ENCODE measurements around the gene IL6ST. TPM values are rescaled to one million over a fixed set of nuclear protein-coding genes. Genes with fewer than 3 reads are reported as not detected.
A peak's percentile ranks its signal among the peaks of the same experiment; 100 is the strongest.

Gene IL6ST
- total and polyA plus RNA-seq, 10 of the 15 experiments (the other 5 are each of a cell fraction or from before 2014, with no cell fraction given): 1.5 to 139 (median 13.0) TPM

GRCh38 chr5:55903121-55903701 lies 91.6 kb downstream of the IL6ST start (continued):
- TF ChIP-seq ZNF687 (IDR thresholded peaks at IDR 0.05) (peak; percentile 36), SMC3 (IDR thresholded peaks at IDR 0.05; ENCODE audit: borderline replicate concordance, low read length) (no peak), JUNB (IDR thresholded peaks at IDR 0.05) (peak; percentile 66; the same call in 1 of the 2 replicates), CHD1 (IDR thresholded peaks at IDR 0.05; ENCODE audit: low read depth, low read length) (no peak), CHD4 (IDR thresholded peaks at IDR 0.05) (no peak), ZBTB11 (CRISPR knock-in tag; IDR thresholded peaks at IDR 0.05) (no peak), SIN3A (IDR thresholded peaks at IDR 0.05; ENCODE audit: low read depth, low read length) (no peak), MEF2B (IDR thresholded peaks at IDR 0.05; ENCODE audit: partially characterized antibody, poor library complexity, severe bottlenecking) (no peak), GABPA (IDR thresholded peaks at IDR 0.05; ENCODE audit: low read depth) (no peak), SPI1 (IDR thresholded peaks at IDR 0.05; ENCODE audit: borderline replicate concordance, insufficient read depth, low read depth, low read length) (no peak), NFIC (IDR thresholded peaks at IDR 0.05; ENCODE audit: low read depth, low read length) (peak; percentile 70; the same call in 1 of the 2 replicates), IRF5 (IDR thresholded peaks at IDR 0.05; ENCODE audit: borderline replicate concordance) (no peak), PAX5 (IDR thresholded peaks at IDR 0.05; ENCODE audit: borderline replicate concordance, low read depth, low read length) (peak; percentile 77), NKRF (conservative IDR thresholded peaks at IDR 0.05) (no peak), IKZF2 (IDR thresholded peaks at IDR 0.05) (peak; percentile 61 to 70; a peak in 3 of 4 replicates), SMARCA5 (IDR thresholded peaks at IDR 0.05) (no peak), ASH2L (IDR thresholded peaks at IDR 0.05; ENCODE audit: borderline replicate concordance, low read depth) (no peak), ZBED1 (IDR thresholded peaks at IDR 0.05; ENCODE audit: borderline replicate concordance) (no peak), RB1 (IDR thresholded peaks at IDR 0.05; ENCODE audit: borderline replicate concordance) (0 out of 2 replicates have a peak, but pooled peaks have one; percentile 42), NRF1 (conservative IDR thresholded peaks at IDR 0.05; ENCODE audit: low read depth, low read length) (no peak)
